KOPT-K1 (cell line): ENCODE measurements around the gene BBS4.
"Not testable (repeated sequence)": the region's sequence is repeated elsewhere in the genome, so short reads cannot be mapped to it uniquely, and the experiment has no call there.

Experiments
- H3K27ac ChIP-seq: fragments of 200-600 bp; sonication (generic); 2 replicates; pipeline ENCODE4 v1.5.1; 2016; ENCODE audit warnings: antibody characterized with exemption, mild to moderate bottlenecking, low read depth, low read length; ENCODE audit not compliant: poor library complexity, severe bottlenecking
- H3K36me3 ChIP-seq: fragments of 200-600 bp; sonication (generic); 2 replicates; pipeline ENCODE4 v1.5.1; 2017; ENCODE audit warnings: antibody characterized with exemption, mild to moderate bottlenecking, low read length, moderate library complexity; ENCODE audit not compliant: insufficient read depth
- H3K9me3 ChIP-seq: fragments of 200-600 bp; sonication (generic); 2 replicates; pipeline ENCODE4 v1.5.1; 2017; ENCODE audit warnings: antibody characterized with exemption, low read length, mild to moderate bottlenecking; ENCODE audit not compliant: insufficient read depth, poor library complexity, severe bottlenecking

The BBS4 gene

GRCh38 chr15:72680931-72681330, 5.1 kb upstream of the BBS4 start:
- Histone ChIP-seq H3K27ac (no peak overlapping the region), H3K9me3 (no peaks in the 10 kb centered on the region), H3K36me3 (no peaks in the 10 kb centered on the region)

DNA sequence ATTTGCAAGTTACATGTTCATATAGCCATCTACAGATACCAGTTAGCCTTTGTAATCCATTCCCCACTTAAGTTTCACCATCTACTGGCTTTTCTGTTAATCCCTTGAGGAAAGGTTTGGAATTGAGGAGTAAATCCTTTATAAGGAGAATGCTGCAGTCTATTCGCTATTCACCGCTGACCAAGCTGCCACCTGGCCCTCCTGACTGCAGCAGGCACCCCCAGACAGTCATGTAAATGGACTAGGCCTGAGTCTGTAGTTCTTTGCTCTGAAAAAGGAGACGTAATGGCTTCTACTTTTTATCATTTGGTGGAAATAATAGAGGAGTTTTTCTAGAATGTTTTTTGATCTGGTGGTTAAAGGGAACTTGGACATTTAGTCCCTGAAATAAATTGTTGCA, 3.2 kb upstream of the BBS4 start:
- H3K9me3 ChIP-seq: no peaks in the 10 kb centered on the region
- H3K36me3 ChIP-seq: no peaks in the 10 kb centered on the region
- H3K27ac ChIP-seq: no peak overlapping the region

- Histone ChIP-seq H3K36me3 (no peaks in the 10 kb centered on the region), H3K27ac (peak overlapping the region; percentile 71), H3K9me3 (no peaks in the 10 kb centered on the region)
Observed at GRCh38 chr15:72685301-72685924, 594 bp upstream of the BBS4 start.

- H3K27ac ChIP-seq: no peak overlapping the region
- no peaks in the 10 kb centered on the region for H3K9me3 ChIP-seq
- no peaks in the 10 kb centered on the region for H3K36me3 ChIP-seq
Observed at GRCh38 chr15:72688697-72689096, 2.7 kb downstream of the BBS4 start.

DNA sequence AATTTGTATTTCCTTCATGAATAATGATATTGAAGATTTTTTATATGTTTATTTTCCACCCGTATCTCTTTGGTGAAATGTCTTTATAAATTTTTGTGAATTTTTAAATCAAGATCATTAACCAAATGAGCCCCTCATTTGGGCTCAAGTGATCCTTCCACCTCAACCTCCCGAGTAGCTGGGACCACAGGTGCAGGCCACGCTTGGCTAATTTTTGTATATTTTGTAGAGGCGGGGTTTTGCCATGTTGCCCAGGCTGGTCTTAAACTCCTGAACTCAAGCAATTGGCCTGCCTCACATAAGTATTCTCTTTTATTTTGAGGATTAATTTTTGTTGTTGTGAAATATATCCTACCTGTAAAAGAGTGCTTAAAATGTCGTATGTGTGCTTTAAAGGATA, 4.9 kb downstream of the BBS4 start:
- H3K27ac ChIP-seq: no peak overlapping the region
- H3K9me3 ChIP-seq: no peaks in the 10 kb centered on the region
- H3K36me3 ChIP-seq: no peaks in the 10 kb centered on the region

DNA sequence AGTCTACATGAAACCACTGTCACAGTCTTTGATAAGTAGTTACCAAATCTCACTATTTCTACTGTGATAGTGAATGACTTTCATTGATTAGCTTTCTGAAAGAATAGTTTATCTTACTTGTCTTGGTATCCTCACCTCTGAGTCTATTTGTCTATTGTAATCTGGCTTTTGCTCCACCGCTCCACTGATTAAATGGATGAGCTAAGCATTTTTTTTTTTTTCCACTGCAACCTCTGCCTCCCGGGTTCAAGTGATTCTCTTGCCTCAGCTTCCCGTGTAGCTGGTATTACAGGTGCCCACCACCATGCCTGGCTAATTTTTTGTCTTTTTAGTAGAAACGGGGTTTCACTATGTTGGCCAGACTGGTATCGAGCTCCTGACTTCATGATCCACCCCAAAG, 12.9 kb downstream of the BBS4 start:
- H3K27ac ChIP-seq: no peak overlapping the region
- H3K9me3 ChIP-seq: no peaks in the 10 kb centered on the region
- H3K36me3 ChIP-seq: no peaks in the 10 kb centered on the region

- no peaks in the 10 kb centered on the region for H3K9me3 ChIP-seq
- H3K36me3 ChIP-seq: no peaks in the 10 kb centered on the region
- no peak overlapping the region for H3K27ac ChIP-seq
Observed at GRCh38 chr15:72700076-72700475, 14.1 kb downstream of the BBS4 start.

DNA sequence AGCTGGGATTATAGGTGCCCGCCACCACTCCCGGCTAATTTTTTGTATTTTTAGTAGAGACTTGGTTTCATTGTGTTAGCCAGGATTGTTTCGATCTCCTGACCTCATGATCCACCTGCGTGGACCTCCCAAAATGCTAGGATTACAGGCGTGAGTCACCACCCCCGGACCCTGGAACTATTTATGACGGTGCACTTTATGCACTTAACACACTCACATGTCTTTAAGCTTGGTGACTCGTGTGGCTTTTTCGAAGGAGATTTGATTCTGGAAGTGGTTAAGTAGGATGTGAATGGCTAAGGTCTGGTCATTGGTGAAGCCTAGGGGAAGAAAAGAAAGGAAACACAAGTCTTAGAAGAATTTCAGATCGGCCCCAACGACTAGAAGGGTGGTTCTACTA, 20.3 kb downstream of the BBS4 start:
- H3K27ac ChIP-seq: no peak overlapping the region
- no peaks in the 10 kb centered on the region for H3K9me3 ChIP-seq
- H3K36me3 ChIP-seq: no peaks in the 10 kb centered on the region

DNA sequence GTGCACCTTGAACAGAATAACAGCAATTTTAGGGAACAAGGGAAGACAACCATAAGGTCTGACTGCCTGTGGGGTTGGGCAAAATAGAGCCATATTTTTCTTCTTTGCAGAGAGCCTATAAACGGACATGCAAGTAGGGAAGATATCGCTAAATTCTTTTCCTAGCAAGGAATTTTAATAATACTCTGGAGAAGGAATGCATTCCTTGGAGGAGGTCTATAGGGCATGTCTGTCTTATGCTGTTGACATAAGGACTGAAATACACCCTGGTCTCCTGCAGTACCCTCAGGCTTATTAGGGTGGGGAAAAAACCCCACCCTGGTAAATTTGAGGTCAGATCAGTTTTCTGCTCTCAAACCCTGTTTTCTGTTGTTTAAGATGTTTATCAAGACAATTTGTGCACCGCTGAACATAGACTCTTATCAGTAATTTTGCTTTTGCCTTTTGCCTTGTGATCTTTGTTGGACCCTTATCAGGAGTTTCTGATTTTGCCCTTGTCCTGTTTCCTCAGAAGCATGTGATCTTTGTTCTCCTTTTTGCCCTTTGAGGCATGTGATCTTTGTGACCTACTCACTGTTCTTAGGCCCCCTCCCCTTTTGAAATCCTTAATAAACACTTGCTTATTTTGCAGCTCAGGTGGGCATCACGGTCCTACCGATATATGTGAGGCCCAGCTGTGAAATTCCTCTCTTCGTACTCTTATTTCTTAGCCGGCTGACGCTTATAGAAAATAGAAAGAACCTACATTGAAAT, 22.7 kb downstream of the BBS4 start:
- not testable (repeated sequence) for H3K27ac ChIP-seq, H3K36me3 ChIP-seq, H3K9me3 ChIP-seq

DNA sequence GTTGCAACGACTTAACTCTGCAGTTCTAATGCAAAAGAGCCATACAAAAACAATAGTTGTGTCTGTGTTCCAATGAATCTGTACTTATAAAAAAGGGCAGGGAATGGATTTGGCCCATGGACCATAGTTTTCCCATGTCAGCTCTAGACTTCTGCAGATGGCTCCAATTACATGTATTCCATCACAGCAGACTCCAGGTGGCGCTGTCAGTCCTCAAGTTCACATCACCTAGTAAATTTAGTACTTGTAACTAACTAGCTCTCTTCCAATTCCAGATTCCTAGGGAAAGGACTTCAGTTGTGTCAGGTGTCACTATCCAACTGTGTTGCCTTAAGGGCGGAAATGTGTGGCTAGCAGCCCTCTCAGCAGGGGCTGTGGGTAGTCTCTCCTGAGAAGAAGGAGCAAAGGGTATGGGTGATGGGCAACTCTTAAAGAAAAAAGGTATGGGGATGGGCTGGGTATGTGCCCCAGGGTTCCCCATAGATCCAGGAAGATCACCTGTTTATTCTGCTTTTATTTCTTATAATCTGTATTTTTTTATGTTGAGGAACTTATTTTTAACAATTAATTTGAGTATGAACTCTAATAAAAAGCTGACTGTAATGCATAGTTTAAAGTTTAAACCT, 36.2 kb downstream of the BBS4 start:
- Histone ChIP-seq H3K36me3 (no peaks in the 10 kb centered on the region), H3K27ac (no peak overlapping the region), H3K9me3 (no peaks in the 10 kb centered on the region)

GRCh38 chr15:72724028-72724427, 38.0 kb downstream of the BBS4 start:
- no peaks in the 10 kb centered on the region for H3K36me3 ChIP-seq
- H3K9me3 ChIP-seq: no peaks in the 10 kb centered on the region
- no peak overlapping the region for H3K27ac ChIP-seq

GRCh38 chr15:72725446-72725845, 39.4 kb downstream of the BBS4 start:
- H3K36me3 ChIP-seq: no peaks in the 10 kb centered on the region
- no peaks in the 10 kb centered on the region for H3K9me3 ChIP-seq
- no peak overlapping the region for H3K27ac ChIP-seq

- H3K9me3 ChIP-seq, H3K36me3 ChIP-seq, H3K27ac ChIP-seq: not testable (repeated sequence)
Observed at GRCh38 chr15:72725851-72726250, 39.8 kb downstream of the BBS4 start.

GRCh38 chr15:72727154-72727553, 41.1 kb downstream of the BBS4 start:
- peaks cover 9% of the 10 kb centered on the region; the same call in 1 of the 2 replicates for H3K36me3 ChIP-seq
- H3K27ac ChIP-seq: no peak overlapping the region
- H3K9me3 ChIP-seq: no peaks in the 10 kb centered on the region

- not testable (repeated sequence) for H3K36me3 ChIP-seq, H3K27ac ChIP-seq, H3K9me3 ChIP-seq
Observed at GRCh38 chr15:72728249-72728648, 42.2 kb downstream of the BBS4 start.

GRCh38 chr15:72728821-72729220, 42.8 kb downstream of the BBS4 start:
- Histone ChIP-seq H3K27ac (no peak overlapping the region), H3K36me3 (peaks cover 9% of the 10 kb centered on the region; the same call in 1 of the 2 replicates), H3K9me3 (no peaks in the 10 kb centered on the region)
